Muscle of leg (tissue), 11 donors: Measurements from ENCODE around the gene CPNE5. TPM values are rescaled to one million over a fixed set of nuclear protein-coding genes. Genes with fewer than 3 reads are reported as not detected.

Experiments used
- DNase-seq: peaks from one replicate; pipeline ENCODE4 v3.0.0; 2013
- H3K27ac ChIP-seq: one replicate; pipeline ENCODE4 v1.5.1; 2013; ENCODE audit warnings: mild to moderate bottlenecking, low read length, control low read depth
- H3K27me3 ChIP-seq: one replicate; pipeline ENCODE4 v1.6.1; 2013; ENCODE audit warnings: low read length; ENCODE audit not compliant: control insufficient read depth, insufficient read depth
- H3K36me3 ChIP-seq: one replicate; pipeline ENCODE4 v1.6.1; 2013; ENCODE audit warnings: low read length; ENCODE audit not compliant: control insufficient read depth, insufficient read depth
- H3K4me1 ChIP-seq: one replicate; pipeline ENCODE4 v1.6.1; 2013; ENCODE audit warnings: low read length; ENCODE audit not compliant: control insufficient read depth, insufficient read depth
- H3K4me3 ChIP-seq: one replicate; pipeline ENCODE4 v1.5.1; 2013; ENCODE audit warnings: low read length, control low read depth
- H3K9me3 ChIP-seq: replicated peaks from 2 replicates; pipeline ENCODE4 v1.6.1; 2013; ENCODE audit warnings: low read depth, low read length; ENCODE audit not compliant: control insufficient read depth
- WGBS: methylation state at CpG from one replicate; pipeline ENCODE4 v1.1.5; 2013; ENCODE audit warnings: missing lambda C conversion rate; ENCODE audit not compliant: insufficient coverage; 5-methylcytosine and 5-hydroxymethylcytosine counted together
- polyA plus RNA-seq, 8 donors: library from polyadenylated mRNA; unstranded; fragments of 120-200 nt; gene quantifications; one replicate each; pipeline versions ENCODE4 v1.2.1 to v1.2.3, GENCODE V29; 2013; ENCODE audit warnings: inconsistent platforms in 1 of 8, low replicate concordance in 1 of 8; ENCODE audit not compliant: insufficient read length in 8 of 8, insufficient read depth in 1 of 8
- total RNA-seq: library from RNA; stranded (reverse); fragments of 120-200 nt; gene quantifications from one replicate; pipeline ENCODE4 v1.2.4, GENCODE V29; 2013

The CPNE5 gene
- total and polyA plus RNA-seq, 9 donors, result 4.9 to 17.8 (median 8.2) TPM

DNA sequence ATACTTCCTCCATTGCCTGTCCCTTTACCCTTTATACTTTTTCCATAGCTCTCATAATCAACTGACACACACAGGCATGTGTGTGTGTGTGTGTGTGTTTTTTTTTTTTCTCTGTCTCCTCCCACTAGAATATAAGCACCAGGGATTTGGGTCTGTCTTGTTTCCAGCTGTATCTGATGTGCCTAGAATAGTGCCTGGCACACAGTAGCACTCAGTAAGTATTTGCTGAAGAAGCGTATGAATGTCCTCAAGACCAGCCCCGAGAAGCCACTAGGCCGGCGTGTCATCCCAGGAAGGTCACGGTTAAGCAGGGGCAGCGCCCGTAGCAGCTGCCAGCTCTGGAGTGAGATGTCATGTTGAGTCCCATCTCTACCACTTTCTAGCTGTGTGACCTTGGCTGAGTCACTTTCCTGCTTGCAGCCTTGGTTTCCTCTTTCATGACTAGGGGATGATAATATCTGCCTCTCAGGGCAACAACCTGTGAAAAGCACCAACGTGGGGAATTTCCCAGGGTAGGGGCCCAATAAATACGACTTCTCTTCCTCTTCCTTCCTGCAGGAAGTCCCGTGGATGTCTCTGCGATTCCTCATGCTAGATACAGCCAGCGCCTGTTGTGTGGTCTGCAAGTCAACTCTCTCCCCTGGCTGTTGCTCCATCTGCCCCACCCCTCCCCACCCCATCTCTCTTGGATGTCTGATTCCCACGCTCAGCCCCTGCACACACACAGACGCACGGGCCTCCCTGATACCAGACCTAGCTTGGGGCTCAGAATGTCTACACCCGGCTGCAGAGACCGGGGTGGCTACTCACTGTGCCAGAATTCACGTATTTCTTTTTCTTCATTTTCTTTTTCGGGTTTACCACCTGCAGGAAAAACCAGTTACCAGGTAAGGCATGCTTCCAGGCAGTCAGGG, 83.6 kb downstream of the CPNE5 start:
- Histone ChIP-seq H3K27ac (no peak overlapping the region), H3K4me1 (peaks cover 48% of the 10 kb centered on the region), H3K36me3 (peaks cover 9% of the 10 kb centered on the region), H3K9me3 (peaks cover 3% of the 10 kb centered on the region), H3K27me3 (peaks cover 2% of the 10 kb centered on the region), H3K4me3 (no peak overlapping the region)
- no peak for DNase-seq
- WGBS, result 67% methylated on average over 17 of the region's 19 CpGs

DNA sequence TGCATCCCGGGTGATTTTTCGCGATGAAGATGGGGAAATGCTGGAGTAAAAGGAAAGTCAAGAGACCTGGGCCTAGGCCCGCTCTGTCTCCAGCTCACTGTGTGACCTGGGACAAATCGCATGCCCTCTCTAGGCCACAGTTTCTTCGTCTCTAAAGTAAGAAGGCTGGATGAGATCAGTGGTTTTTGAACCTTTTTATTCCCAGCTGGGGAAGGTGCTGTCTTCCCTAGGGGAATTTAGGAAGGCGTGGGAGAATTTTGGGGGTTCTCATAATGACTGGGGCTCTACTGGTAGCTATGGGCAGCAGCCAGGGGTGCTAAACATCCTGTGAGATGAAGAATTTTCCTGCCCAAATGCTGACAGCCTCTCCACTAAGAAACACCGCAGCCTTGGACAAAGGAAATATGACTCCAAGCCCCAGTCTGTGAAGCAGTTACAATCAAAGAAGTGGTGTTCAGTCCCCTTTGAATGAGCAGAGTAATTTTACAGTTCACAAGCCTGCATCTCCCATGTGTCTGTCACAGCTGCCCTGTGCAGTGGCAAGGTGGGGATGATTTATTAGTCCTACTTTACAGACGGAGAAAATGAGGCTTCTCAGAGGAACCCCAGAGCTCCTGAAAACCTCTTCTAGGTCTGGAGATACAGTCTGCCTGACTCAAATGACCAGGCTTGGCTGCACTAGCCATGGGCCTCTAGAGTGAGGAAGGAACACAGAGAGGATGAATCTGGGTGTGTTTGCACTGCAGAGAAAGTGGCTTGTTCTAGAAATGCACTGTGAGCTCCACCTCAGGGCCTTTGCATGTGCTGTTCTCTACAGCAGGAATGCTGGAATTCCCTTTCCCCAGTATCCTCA, 84.4 kb downstream of the CPNE5 start:
- Histone ChIP-seq H3K27me3 (peaks cover 2% of the 10 kb centered on the region), H3K4me3 (no peak overlapping the region), H3K4me1 (peaks cover 48% of the 10 kb centered on the region), H3K27ac (no peak overlapping the region), H3K9me3 (peaks cover 8% of the 10 kb centered on the region), H3K36me3 (peaks cover 10% of the 10 kb centered on the region)
- DNase-seq, result no peak
- WGBS, result 89% methylated on average over 5 of the region's 9 CpGs

- Histone ChIP-seq H3K4me1 (peaks cover 47% of the 10 kb centered on the region), H3K27me3 (peaks cover 2% of the 10 kb centered on the region), H3K27ac (no peak overlapping the region), H3K4me3 (no peak overlapping the region), H3K9me3 (peaks cover 11% of the 10 kb centered on the region), H3K36me3 (peaks cover 10% of the 10 kb centered on the region)
- WGBS, result 61% methylated on average over 6 of the region's 7 CpGs
- DNase-seq, result no peak
Observed at GRCh38 chr6:36753671-36754405, 85.4 kb downstream of the CPNE5 start.

DNA sequence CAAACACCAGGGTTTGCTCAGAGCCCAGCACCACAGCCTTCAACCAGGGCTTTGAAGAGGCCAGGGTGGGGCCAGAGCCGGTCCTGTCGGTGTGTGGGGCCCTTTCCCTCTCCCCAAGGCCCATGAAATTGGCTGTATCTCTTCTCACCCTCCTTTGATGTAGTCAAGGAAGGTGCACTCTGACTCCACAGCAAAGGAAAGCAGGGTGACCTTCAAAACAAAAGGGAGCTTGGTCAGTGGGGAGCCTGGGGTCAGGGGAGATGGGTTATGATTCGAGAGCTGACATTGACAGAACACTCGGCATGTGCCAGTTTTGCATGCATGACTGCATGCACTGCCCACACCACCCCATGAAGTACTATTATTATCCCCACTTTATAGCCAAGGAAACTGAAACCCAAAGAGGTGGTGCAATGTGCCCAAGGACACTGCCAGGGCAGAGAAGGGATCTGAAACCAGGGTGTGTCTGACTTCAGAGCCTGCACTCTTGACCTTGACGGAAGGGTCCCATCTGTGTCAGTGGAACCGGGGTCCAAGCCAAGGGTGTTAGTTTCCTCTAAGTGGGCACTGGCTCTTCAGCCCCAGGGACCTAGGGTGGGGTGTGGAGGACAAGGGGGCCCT, 86.2 kb downstream of the CPNE5 start:
- 58% methylated on average over 3 of the region's 6 CpGs for WGBS
- H3K4me1 ChIP-seq, result peaks cover 46% of the 10 kb centered on the region
- DNase-seq, result no peak

DNA sequence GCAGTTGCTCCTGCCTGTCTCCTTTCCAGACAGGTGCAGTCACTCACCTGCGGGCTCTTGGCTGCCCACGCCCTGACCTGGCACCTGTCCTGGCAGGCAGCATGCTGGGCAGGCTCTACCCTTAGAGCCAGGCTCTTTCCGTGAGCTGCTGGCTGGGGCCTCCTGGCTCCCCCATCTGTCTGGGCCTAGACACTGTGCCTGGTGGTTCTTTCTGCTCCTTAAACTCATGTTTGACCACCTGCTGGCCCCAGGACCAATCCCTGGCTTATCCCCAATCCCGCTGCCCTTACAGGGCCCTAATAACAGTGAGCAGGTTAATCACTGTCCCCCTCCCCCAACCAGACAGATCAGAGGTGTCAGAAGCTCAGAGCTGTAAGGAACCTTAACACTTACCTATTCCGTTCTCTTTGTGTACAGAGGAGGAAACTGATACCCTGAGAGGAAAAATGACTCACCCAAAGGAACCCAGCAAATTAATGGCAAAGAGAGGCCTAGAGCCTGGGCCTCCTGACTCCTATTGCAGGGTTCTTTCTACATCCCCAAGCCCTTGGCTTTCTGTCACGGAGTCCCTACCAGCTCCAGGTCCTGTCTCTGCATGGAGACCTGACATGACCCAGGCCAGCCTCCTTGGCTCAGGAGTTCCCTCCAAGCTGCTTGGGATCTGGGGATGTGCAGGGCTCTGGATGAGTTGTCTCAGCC, 86.9 kb downstream of the CPNE5 start:
- peak overlapping the region; percentile 4 for H3K27ac ChIP-seq
- no peak for DNase-seq
- peaks cover 10% of the 10 kb centered on the region for H3K36me3 ChIP-seq
- H3K4me3 ChIP-seq, result no peak overlapping the region
- H3K4me1 ChIP-seq, result peaks cover 40% of the 10 kb centered on the region
- H3K27me3 ChIP-seq, result peaks cover 2% of the 10 kb centered on the region
- WGBS, result 85% methylated on average over 4 of the region's 6 CpGs
- H3K9me3 ChIP-seq, result peaks cover 14% of the 10 kb centered on the region

More for the DNA sequence above, 86.2 kb downstream of the CPNE5 start:
- H3K9me3 ChIP-seq, result peaks cover 14% of the 10 kb centered on the region
- peak overlapping the region; percentile 4 for H3K27ac ChIP-seq
- H3K4me3 ChIP-seq, result no peak overlapping the region
- peaks cover 10% of the 10 kb centered on the region for H3K36me3 ChIP-seq
- peaks cover 2% of the 10 kb centered on the region for H3K27me3 ChIP-seq

DNA sequence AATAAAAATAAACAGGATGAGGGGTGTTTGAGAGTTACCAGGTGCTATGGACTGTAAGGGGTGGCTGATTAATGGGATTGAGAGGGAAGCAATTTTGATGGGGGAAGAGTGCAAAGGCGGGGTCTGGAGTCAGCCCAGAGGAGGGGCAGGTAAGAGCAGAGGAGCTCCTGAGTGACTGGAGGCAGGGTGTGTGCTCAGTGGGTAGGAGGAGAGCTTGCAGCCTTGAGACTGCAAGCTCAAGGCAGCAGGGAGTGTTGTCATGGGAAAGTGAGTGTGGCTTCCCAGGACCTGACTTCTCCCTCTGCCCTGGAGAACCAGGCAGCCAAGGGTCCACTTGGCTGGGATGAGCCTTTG, 87.4 kb downstream of the CPNE5 start:
- Histone ChIP-seq H3K4me3 (no peak overlapping the region), H3K9me3 (peaks cover 14% of the 10 kb centered on the region), H3K27ac (no peak overlapping the region), H3K36me3 (peaks cover 4% of the 10 kb centered on the region), H3K27me3 (peaks cover 2% of the 10 kb centered on the region), H3K4me1 (peaks cover 35% of the 10 kb centered on the region)
- WGBS, result 0% methylated on average over 1 of the region's 1 CpG
- no peak for DNase-seq

DNA sequence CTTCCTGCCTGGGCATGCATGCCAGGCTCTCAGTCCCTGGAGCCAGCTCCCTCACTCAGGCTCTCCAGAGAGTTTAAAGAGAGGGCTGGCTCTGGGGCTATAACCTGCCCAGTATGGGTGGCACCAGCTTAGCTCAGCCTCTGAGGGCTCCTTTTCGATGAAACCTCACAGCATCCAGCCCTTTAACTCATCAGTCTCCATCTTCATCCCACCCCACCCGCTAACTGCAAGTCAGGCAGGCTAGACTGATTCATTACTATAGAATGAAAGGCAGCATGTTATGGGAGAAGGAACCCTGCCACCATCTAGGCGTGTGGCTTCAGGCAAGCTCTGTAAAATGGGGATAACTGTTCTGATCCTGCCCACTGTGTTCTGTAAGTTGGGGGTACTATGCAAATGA, 88.2 kb downstream of the CPNE5 start:
- H3K4me1 ChIP-seq, result peaks cover 28% of the 10 kb centered on the region
- peaks cover 4% of the 10 kb centered on the region for H3K36me3 ChIP-seq
- H3K27me3 ChIP-seq, result peaks cover 2% of the 10 kb centered on the region
- 86% methylated on average over 2 of the region's 3 CpGs for WGBS
- no peak overlapping the region for H3K4me3 ChIP-seq
- DNase-seq, result no peak
- peaks cover 14% of the 10 kb centered on the region for H3K9me3 ChIP-seq
- no peak overlapping the region for H3K27ac ChIP-seq

GRCh38 chr6:36749829-36750489, 89.3 kb downstream of the CPNE5 start:
- 79% methylated on average over 3 of the region's 5 CpGs for WGBS
- H3K27ac ChIP-seq, result no peak overlapping the region
- peaks cover 14% of the 10 kb centered on the region for H3K9me3 ChIP-seq
- no peaks in the 10 kb centered on the region for H3K27me3 ChIP-seq
- H3K4me1 ChIP-seq, result peaks cover 22% of the 10 kb centered on the region
- H3K4me3 ChIP-seq, result no peak overlapping the region
- peaks cover 4% of the 10 kb centered on the region for H3K36me3 ChIP-seq
- no peak for DNase-seq

DNA sequence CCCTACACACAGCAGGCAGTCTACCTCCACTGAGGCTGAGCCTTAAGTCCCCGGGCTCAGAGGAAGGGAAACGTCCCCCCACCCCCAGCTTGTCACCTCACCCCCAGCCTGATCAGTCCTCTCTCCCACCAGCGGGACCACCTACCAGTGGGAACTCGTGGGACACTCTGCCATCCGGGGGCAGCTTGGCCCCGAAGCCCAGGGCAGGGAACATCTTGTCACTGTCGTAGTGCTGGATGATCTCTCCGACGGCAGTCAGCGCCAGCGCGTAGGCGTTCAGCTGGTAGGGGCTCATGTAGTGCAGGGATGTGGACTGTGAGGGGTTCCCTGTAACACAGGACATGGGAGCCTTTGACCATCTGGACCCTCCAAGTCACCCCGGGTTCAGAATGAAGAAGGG, 93.0 kb downstream of the CPNE5 start:
- H3K36me3 ChIP-seq, result peaks cover 4% of the 10 kb centered on the region
- H3K4me1 ChIP-seq, result no peaks in the 10 kb centered on the region
- H3K4me3 ChIP-seq, result no peak overlapping the region
- H3K27ac ChIP-seq, result no peak overlapping the region
- 62% methylated on average over 12 of the region's 14 CpGs for WGBS
- H3K27me3 ChIP-seq, result no peaks in the 10 kb centered on the region
- DNase-seq, result no peak
- peaks cover 14% of the 10 kb centered on the region for H3K9me3 ChIP-seq
